Measurements from ENCODE around the gene SKOR1. TPM values are rescaled to one million over a fixed set of nuclear protein-coding genes. Genes with fewer than 3 reads are reported as not detected.

SKOR1 gene
- total and polyA plus RNA-seq, 2 of the 8 experiments (the other 6 are each of a cell fraction or from before 2014, with no cell fraction given) = 0.03 to 0.11 TPM

GRCh38 chr15:67839929-67840748 is 14.8 kb downstream of the SKOR1 start, which contains the start of gene RNU6-1 (continued):
- TF ChIP-seq CTCF (IDR thresholded peaks at IDR 0.05; ENCODE audit: control extremely low read depth in 1 of 3, insufficient read depth in 1 of 3, low read depth in 1 of 3, low read length in 3 of 3) (no peak), KDM4A (IDR thresholded peaks at IDR 0.05; ENCODE audit: low read depth, low read length, severe bottlenecking) (peak; percentile 95), CBX8 (IDR thresholded peaks at IDR 0.05; ENCODE audit: borderline replicate concordance, low read depth, low read length) (no peak), TAF7 (optimal IDR thresholded peaks at IDR 0.05; ENCODE audit: borderline replicate concordance, low read depth, low read length) (peak; percentile 28), NANOG (IDR thresholded peaks at IDR 0.05; ENCODE audit: insufficient read depth, low read depth, low read length, poor library complexity, severe bottlenecking) (no peak), TAF1 (IDR thresholded peaks at IDR 0.05; ENCODE audit: low read depth, low read length) (peak; percentile 45; the same call in 1 of the 2 replicates), CTBP2 (IDR thresholded peaks at IDR 0.05; ENCODE audit: borderline replicate concordance, insufficient read depth, insufficient read length, low read length) (no peak)
